ENCODE results near the gene ADK.
A peak's percentile ranks its signal among the peaks of the same experiment; 100 is the strongest.
"Not testable (repeated sequence)": the region's sequence is repeated elsewhere in the genome, so short reads cannot be mapped to it uniquely, and the experiment has no call there.

The ADK gene

DNA sequence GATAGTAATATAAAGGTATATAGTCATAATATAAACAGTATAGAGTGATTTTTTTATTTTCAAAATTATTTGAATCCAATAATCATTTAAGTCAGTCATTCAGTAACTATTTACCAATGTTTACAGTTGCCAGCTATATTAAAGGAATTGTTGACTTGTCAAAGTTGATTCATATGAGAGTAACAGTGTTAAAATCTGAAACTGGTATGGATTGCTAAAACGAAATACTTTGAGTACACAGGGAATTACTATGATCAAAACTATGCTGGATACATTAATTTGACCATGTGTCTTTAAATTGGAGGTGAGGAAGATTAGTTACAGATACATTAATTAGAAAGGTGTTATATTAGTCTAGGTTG is 282.6 kb downstream of the ADK start:
- no peak for DNase-seq

- DNase-seq: no peak
Observed at GRCh38 chr10:74433993-74434392, 283.0 kb downstream of the ADK start.

GRCh38 chr10:74434547-74434946 is 283.5 kb downstream of the ADK start:
- DNase-seq: no peak

- DNase-seq: no peak
Observed at GRCh38 chr10:74436523-74437170, 285.6 kb downstream of the ADK start.

DNA sequence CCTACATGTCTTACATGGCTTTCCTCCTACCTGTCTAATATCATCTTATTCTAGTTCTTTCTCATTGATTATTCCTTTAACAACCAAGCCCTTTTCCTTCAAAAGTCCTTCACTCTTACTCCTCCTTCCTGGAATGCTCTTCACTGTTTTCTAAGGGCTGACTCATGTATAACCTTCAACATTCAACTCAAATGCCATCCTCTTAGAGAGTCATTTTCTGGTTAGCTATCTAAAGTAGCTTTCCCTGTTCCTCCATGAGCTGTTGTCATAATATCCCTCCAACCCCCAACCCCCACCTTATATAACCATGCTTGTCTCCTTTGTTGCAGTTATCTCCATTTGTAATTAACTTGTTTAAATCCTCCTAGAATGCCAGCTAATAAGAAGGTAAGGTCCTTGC is 286.8 kb downstream of the ADK start:
- no peak for DNase-seq

DNA sequence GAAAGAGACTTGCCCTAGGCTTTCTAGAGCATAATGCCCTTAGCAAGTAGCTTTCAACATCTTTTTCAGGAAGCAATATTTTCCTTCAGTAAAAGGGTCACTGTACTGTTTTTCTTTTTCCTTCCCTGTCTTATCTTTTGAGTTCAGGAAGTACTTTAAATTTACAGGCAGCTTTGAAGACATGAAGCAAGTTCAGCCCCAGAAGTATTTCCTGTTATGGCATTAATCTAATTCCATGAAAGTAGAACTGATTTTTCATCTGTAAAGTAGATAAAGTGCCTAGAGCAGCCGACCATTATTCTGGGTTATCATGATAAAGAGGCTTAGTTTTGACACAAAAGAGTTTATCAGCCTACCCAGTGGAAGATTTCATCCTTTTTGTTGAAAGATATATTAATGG is 288.2 kb downstream of the ADK start:
- no peak for DNase-seq

GRCh38 chr10:74445493-74445892 is 294.5 kb downstream of the ADK start:
- no peak for DNase-seq

- DNase-seq: no peak
Observed at GRCh38 chr10:74450602-74451001, 299.6 kb downstream of the ADK start.

- no peak for DNase-seq
Observed at GRCh38 chr10:74451127-74451829, 300.3 kb downstream of the ADK start.

DNA sequence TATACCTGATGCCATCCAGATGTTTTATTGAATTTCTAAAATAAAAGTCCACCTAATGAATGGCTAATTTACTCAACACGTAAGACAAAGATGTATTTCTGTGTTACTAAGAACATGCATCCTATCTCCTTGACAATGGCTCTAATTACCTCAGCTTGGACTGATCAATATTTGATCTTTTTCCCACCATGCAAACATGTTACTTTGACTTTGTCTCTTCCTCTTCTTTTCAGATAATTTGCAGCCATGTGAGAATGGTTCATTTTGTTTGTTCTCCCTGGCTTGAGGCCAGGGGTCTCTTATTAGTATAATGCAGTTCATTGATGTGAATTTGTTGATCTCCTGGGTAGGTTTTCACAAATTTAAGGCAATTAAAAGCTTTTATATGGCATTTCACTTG is 302.1 kb downstream of the ADK start:
- DNase-seq: peak; percentile 14

- not testable (repeated sequence) for DNase-seq
Observed at GRCh38 chr10:74457478-74457877, 306.5 kb downstream of the ADK start.

- no peak for DNase-seq
Observed at GRCh38 chr10:74460812-74461211, 309.8 kb downstream of the ADK start.

DNA sequence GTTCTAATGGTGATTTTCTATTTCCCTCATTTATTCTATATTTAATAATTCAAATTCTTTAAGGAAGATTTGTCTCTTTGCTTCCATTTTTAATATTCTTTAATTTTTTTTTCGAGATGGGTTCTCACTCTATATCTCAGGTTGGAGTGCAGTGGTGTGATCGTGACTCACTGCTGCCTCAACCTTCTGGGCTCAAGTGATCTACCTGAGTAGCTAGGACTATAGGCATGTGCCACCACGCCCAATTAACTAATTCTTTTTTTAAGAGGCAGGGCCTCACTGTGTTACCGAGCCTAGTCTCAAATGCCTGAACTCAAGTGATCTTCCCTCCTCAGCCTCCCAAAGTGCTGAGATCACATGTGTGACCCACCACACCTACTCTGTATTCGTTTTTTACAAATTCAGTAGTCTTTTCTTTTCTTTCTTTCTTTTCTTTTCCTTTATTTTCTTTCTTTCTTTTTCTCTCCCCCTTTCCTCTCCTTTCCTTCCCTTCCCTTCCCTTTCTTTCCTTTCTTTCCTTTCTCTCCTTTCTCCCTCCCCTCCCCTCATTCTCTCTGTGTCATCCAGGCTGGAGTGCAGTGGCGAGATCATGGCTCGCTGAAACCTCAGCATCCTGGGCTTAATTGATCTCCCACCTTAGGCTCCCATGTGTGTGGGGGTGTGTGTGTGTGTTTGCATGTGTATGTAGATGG is 323.1 kb downstream of the ADK start:
- DNase-seq: no peak

DNA sequence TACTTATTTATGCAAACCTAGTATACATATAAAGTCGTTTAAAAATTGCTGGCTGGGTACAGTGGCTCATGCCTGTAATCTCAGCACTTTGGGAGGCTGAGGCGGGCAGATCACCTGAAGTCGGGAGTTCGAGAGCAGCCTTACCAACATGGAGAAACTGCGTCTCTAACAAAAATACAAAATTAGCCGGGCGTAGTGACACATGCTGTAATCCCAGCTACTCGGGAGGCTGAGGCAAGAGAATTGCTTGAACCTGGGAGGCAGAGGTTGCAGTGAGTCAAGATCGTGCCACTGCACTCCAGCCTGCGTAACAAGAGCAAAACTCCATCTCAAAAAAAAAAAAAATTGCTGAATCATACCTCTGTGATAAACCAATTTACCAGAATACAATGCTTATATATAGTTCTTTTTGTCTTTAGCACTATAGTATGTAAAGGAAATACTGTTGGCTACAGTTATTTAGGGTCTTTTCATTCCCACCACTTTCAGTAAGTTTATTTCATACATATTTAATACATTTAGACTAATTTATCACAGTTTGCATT is 325.2 kb downstream of the ADK start:
- DNase-seq: not testable (repeated sequence)

GRCh38 chr10:74480778-74481177 is 329.8 kb downstream of the ADK start:
- DNase-seq: no peak

GRCh38 chr10:74483356-74483755 is 332.3 kb downstream of the ADK start:
- no peak for DNase-seq

DNA sequence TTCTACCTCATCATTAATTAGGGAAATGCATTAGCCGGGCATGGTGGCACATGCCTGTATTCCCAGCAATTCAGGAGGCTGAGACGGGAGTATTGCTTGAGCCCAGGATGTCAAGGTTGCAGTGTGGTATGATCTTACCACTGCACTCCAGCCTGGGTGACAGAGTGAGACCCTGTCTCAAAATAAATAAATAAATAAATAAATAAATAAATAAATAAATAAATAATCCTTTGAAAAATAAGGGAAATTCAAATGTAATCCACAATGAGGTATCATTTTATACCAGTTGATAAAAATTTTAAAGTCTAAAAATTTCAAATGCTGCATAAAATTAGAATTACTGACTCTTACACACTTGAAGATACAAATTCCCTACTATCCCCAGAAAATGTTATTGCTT is 334.3 kb downstream of the ADK start:
- DNase-seq: no peak

- no peak for DNase-seq
Observed at GRCh38 chr10:74486659-74487058, 335.6 kb downstream of the ADK start.

- no peak for DNase-seq
Observed at GRCh38 chr10:74488907-74489306, 337.9 kb downstream of the ADK start.

DNA sequence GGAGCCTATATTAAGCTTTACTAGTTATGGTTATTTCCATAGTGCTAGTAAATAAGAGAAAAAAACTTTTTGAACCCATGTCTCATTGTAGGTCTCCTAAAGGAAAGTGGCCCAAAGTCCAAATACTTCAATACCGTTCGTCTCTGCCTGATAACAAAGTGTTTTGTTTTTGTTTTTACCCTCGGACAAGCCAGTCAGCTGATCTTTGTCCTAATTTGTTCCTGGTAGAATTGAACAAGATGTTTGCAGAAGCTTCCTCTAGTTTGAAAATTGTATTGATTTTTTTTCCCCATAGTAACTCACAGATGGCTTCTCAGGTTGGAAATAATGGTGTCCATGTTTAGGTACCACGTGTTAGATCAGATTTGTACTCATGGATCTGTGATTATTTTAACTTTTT is 339.5 kb downstream of the ADK start:
- DNase-seq: no peak

DNA sequence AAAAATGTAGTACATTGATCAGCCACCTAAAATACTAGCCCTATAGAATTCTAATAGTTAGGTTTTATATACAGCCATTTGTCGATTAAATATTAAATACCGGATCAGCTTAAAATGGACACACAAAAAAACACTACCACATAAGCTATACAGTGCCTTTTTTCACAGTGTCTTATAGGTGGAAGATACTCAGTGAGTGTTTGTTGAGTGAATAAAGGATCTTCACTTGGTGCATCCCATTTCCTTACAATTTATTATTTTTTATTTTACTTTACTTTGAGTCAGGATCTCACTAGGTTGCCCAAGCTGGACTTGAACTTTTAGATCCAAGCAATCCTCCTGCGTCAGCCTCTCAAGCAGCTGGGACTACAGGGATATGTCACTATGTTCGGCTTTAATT is 340.0 kb downstream of the ADK start:
- no peak for DNase-seq

DNA sequence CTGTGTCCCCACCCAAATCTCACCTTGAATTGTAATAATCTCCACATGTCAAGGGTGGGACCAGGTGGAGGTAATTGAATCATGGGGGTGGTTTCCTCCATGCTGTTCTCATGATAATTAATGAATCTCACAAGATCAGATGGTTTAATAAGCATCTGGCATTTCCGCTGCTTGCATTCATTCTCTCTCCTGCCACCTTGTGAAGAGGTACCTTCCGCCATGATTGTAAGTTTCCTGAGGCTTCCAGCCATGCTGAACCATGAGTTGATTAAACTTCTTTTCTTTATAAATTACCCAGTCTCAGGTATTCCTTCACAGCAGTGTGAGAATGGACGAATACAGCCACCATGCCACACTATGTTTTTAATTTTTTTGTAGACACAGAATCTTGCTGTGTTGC is 345.3 kb downstream of the ADK start:
- DNase-seq: not testable (repeated sequence)

- DNase-seq: not testable (repeated sequence)
Observed at GRCh38 chr10:74498664-74499063, 347.6 kb downstream of the ADK start.

Measured in eye (tissue), 1 donor.